Activated CD8-positive, alpha-beta memory T cell treated with anti-CD3 and anti-CD28 coated beads for 48 hours (primary cell): ENCODE measurements around the gene UBE2Q2.
A peak's percentile ranks its signal among the peaks of the same experiment; 100 is the strongest.
"Not testable (repeated sequence)": the region's sequence is repeated elsewhere in the genome, so short reads cannot be mapped to it uniquely, and the experiment has no call there.

Source experiments
- DNase-seq, 3 experiments: peaks; one replicate each; pipeline ENCODE4 v3.0.0-alpha.2; 2020; ENCODE audit warnings: low read depth in 2 of 3, low spot score in 2 of 3

UBE2Q2 gene

GRCh38 chr15:75864213-75865059, 21.2 kb downstream of the UBE2Q2 start:
- no peak for DNase-seq

- DNase-seq, result not testable (repeated sequence)
Measured at GRCh38 chr15:75866045-75866444, 22.8 kb downstream of the UBE2Q2 start.

- no peak for DNase-seq
Measured at GRCh38 chr15:75866916-75867315, 23.7 kb downstream of the UBE2Q2 start.

GRCh38 chr15:75867449-75867848, 24.2 kb downstream of the UBE2Q2 start:
- no peak for DNase-seq

GRCh38 chr15:75868019-75868418, 24.8 kb downstream of the UBE2Q2 start:
- DNase-seq, result no peak

GRCh38 chr15:75869446-75869845, 26.2 kb downstream of the UBE2Q2 start:
- no peak for DNase-seq

GRCh38 chr15:75871589-75871988, 28.3 kb downstream of the UBE2Q2 start:
- DNase-seq, result not testable (repeated sequence)

- DNase-seq, result no peak
Measured at GRCh38 chr15:75872403-75872990, 29.2 kb downstream of the UBE2Q2 start.

- no peak for DNase-seq
Measured at GRCh38 chr15:75884041-75884440, 40.8 kb downstream of the UBE2Q2 start.

GRCh38 chr15:75887178-75887577, 43.9 kb downstream of the UBE2Q2 start:
- DNase-seq, result no peak

GRCh38 chr15:75891895-75892294, 48.6 kb downstream of the UBE2Q2 start:
- no peak for DNase-seq

GRCh38 chr15:75895731-75896130, 52.5 kb downstream of the UBE2Q2 start:
- no peak for DNase-seq

- no peak for DNase-seq
Measured at GRCh38 chr15:75900577-75900976, 57.3 kb downstream of the UBE2Q2 start.

- DNase-seq, result no peak
Measured at GRCh38 chr15:75902129-75902557, 58.9 kb downstream of the UBE2Q2 start.

GRCh38 chr15:75903331-75904239, 60.3 kb downstream of the UBE2Q2 start, which contains the start of gene FBXO22:
TSS of gene FBXO22 (plus strand) at chr15:75903878. CDS start at chr15:75903964, 86 bp downstream.
- peak; percentile 74 to 82 (median 79) for DNase-seq

- DNase-seq, result no peak
Measured at GRCh38 chr15:75905231-75905630, 62.0 kb downstream of the UBE2Q2 start.

GRCh38 chr15:75910355-75910754, 67.1 kb downstream of the UBE2Q2 start:
- DNase-seq, result not testable (repeated sequence)

GRCh38 chr15:75916978-75917377, 73.7 kb downstream of the UBE2Q2 start:
- DNase-seq, result no peak

GRCh38 chr15:75918135-75918534, 74.9 kb downstream of the UBE2Q2 start:
- no peak for DNase-seq

GRCh38 chr15:75920079-75920478, 76.8 kb downstream of the UBE2Q2 start:
- no peak for DNase-seq
